SK-N-SH (cell line): Measurements from ENCODE around the gene SKIDA1. TPM values are rescaled to one million over a fixed set of nuclear protein-coding genes. Genes with fewer than 3 reads are reported as not detected.

Source experiments
- CTCF ChIA-PET: fragments of 300-600, 350-600 bp; formaldehyde crosslinking; extraction: SDS; loops from one replicate; lab custom pipeline; 2021; lab: Yijun Ruan, JAX
- POLR2A ChIA-PET: fragments of 350-600 bp; sonication (Branson Sonifier 250); formaldehyde crosslinking; extraction: SDS; loops from one replicate; lab custom pipeline; 2020; ENCODE audit warnings: antibody characterized with exemption, inconsistent platforms; lab: Yijun Ruan, JAX
- DNase-seq: peaks from one replicate; pipeline ENCODE4 v3.0.0; 2012
- H2AFZ ChIP-seq: fragments of 200-600 bp; sonication (generic); 2 replicates; pipeline ENCODE4 v1.8.1; 2016; ENCODE audit warnings: antibody characterized with exemption, mild to moderate bottlenecking, low read depth
- H3F3A ChIP-seq: fragments of 200-600 bp; sonication (generic); replicated peaks from 2 replicates; pipeline ENCODE3; 2016; ENCODE audit warnings: antibody characterized with exemption, mild to moderate bottlenecking; ENCODE audit not compliant: insufficient read depth
- H3K27ac ChIP-seq, 2 experiments: fragments of 200-500 bp in 1 of 2; fragments of 200-600 bp in 1 of 2; sonication (Bioruptor generic) in 1 of 2; sonication (generic), shearing (Covaris generic) in 1 of 2; 2 replicates each; pipeline versions ENCODE4 v1.5.1 to v1.6.1; 2014 to 2016; ENCODE audit warnings: low read depth in 2 of 2, inconsistent platforms in 1 of 2, low read length in 1 of 2, mild to moderate bottlenecking in 1 of 2, mixed read lengths in 1 of 2
- H3K27me3 ChIP-seq: fragments of 200-600 bp; sonication (generic), shearing (Covaris generic); 2 replicates; pipeline ENCODE4 v1.6.1; 2016; ENCODE audit warnings: mixed run types; ENCODE audit not compliant: insufficient read depth
- H3K36me3 ChIP-seq, 2 experiments: fragments of 200-500 bp in 1 of 2; fragments of 200-600 bp in 1 of 2; sonication (Bioruptor generic) in 1 of 2; sonication (generic) in 1 of 2; replicated peaks in 1 of 2; 2 replicates each; pipeline versions ENCODE3 to v1.5.1; 2014 to 2016; ENCODE audit warnings: low read length in 1 of 2, mild to moderate bottlenecking in 1 of 2; ENCODE audit not compliant: insufficient read depth in 2 of 2, control insufficient read depth in 1 of 2
- H3K4me1 ChIP-seq, 2 experiments: fragments of 200-500 bp in 1 of 2; fragments of 200-600 bp in 1 of 2; sonication (Bioruptor generic) in 1 of 2; sonication (generic), shearing (Covaris generic) in 1 of 2; 2 replicates each; pipeline versions ENCODE4 v1.5.1 to v1.6.1; 2014 to 2016; ENCODE audit warnings: low read depth in 1 of 2, low read length in 1 of 2, mixed run types in 1 of 2; ENCODE audit not compliant: insufficient read depth in 2 of 2, control insufficient read depth in 1 of 2
- H3K4me2 ChIP-seq: fragments of 200-600 bp; sonication (generic), shearing (Covaris generic); 2 replicates; pipeline ENCODE4 v1.6.1; 2017; ENCODE audit warnings: mixed run types
- H3K4me3 ChIP-seq, 2 experiments: fragments of 200-500 bp in 1 of 2; fragments of 200-600 bp in 1 of 2; sonication (Bioruptor generic) in 1 of 2; sonication (generic), shearing (Covaris generic) in 1 of 2; 2 replicates each; pipeline versions ENCODE4 v1.5.1 to v1.8.1; 2014 to 2016; ENCODE audit warnings: low read depth in 2 of 2, inconsistent platforms in 1 of 2, low read length in 1 of 2, mild to moderate bottlenecking in 1 of 2, mixed read lengths in 1 of 2, moderate library complexity in 1 of 2
- H3K79me2 ChIP-seq: fragments of 200-600 bp; sonication (generic); 2 replicates; pipeline ENCODE4 v1.8.1; 2017; ENCODE audit warnings: mild to moderate bottlenecking; ENCODE audit not compliant: insufficient read depth
- H3K9ac ChIP-seq: fragments of 200-600 bp; sonication (generic); 2 replicates; pipeline ENCODE4 v1.6.1; 2017; ENCODE audit warnings: mixed run types
- H3K9me2 ChIP-seq: fragments of 200-600 bp; sonication (generic); 2 replicates; pipeline ENCODE4 v1.6.1; 2017; ENCODE audit warnings: mixed run types
- H3K9me3 ChIP-seq: fragments of 200-600 bp; sonication (generic); 2 replicates; pipeline ENCODE4 v1.6.1; 2017; ENCODE audit warnings: mixed run types, mild to moderate bottlenecking, moderate library complexity
- H4K20me1 ChIP-seq: fragments of 200-600 bp; sonication (generic); 2 replicates; pipeline ENCODE4 v1.6.1; 2017; ENCODE audit warnings: mild to moderate bottlenecking, mixed run types; ENCODE audit not compliant: insufficient read depth
- CHD2 ChIP-seq: fragments of 150-350 bp; IDR thresholded peaks from 2 replicates; pipeline ENCODE4 v1.6.1; 2018; ENCODE audit warnings: low read length; ENCODE audit not compliant: partially characterized antibody
- ELF1 ChIP-seq: IDR thresholded peaks from 2 replicates; pipeline ENCODE4 v1.4.0; 2012
- EP300 ChIP-seq, 2 experiments: IDR thresholded peaks; 2 replicates each; pipeline versions ENCODE4 v1.4.0 to v1.6.1; 2012; ENCODE audit warnings: borderline replicate concordance in 1 of 2, low read depth in 1 of 2, low read length in 1 of 2
- EZH2phosphoT487 ChIP-seq: fragments of 200-600 bp; sonication (generic); IDR thresholded peaks from 2 replicates; pipeline ENCODE4 v1.6.1; 2017; ENCODE audit warnings: low read depth, mixed run types, mild to moderate bottlenecking, antibody characterized with exemption, moderate library complexity, borderline replicate concordance
- FOSL2 ChIP-seq: IDR thresholded peaks from 2 replicates; pipeline ENCODE4 v1.4.0; 2012; ENCODE audit warnings: low read depth, mild to moderate bottlenecking, moderate library complexity, borderline replicate concordance
- FOXJ3 ChIP-seq: sonication (generic); formaldehyde crosslinking; IDR thresholded peaks from 2 replicates; pipeline ENCODE4 v1.5.1; 2020; ENCODE audit warnings: mild to moderate bottlenecking, missing genetic modification reagents
- FOXM1 ChIP-seq: IDR thresholded peaks from 2 replicates; pipeline ENCODE4 v1.4.0; 2012; ENCODE audit warnings: low read depth, mild to moderate bottlenecking
- GABPA ChIP-seq: IDR thresholded peaks from 2 replicates; pipeline ENCODE4 v1.4.0; 2012; ENCODE audit warnings: low read depth, mild to moderate bottlenecking
- GATA2 ChIP-seq: sonication (generic); formaldehyde crosslinking; IDR thresholded peaks from 2 replicates; pipeline ENCODE4 v1.5.0; 2020; ENCODE audit warnings: mild to moderate bottlenecking, missing genetic modification reagents
- JUND ChIP-seq: IDR thresholded peaks from 2 replicates; pipeline ENCODE4 v1.4.0; 2012
- MXI1 ChIP-seq: IDR thresholded peaks from 2 replicates; pipeline ENCODE4 v1.6.1; 2012; ENCODE audit warnings: mild to moderate bottlenecking, low read depth, low read length, improper control_type of control experiment
- NFIC ChIP-seq: IDR thresholded peaks from 2 replicates; pipeline ENCODE4 v1.4.0; 2012; ENCODE audit warnings: borderline replicate concordance
- NRF1 ChIP-seq: IDR thresholded peaks from 2 replicates; pipeline ENCODE4 v1.6.1; 2012; ENCODE audit warnings: low read depth, mild to moderate bottlenecking, low read length
- RAD21 ChIP-seq: IDR thresholded peaks from 2 replicates; pipeline ENCODE4 v1.6.1; 2012; ENCODE audit warnings: mild to moderate bottlenecking, low read length
- RCOR1 ChIP-seq: fragments of 150-350 bp; IDR thresholded peaks from 2 replicates; pipeline ENCODE4 v1.6.1; 2017; ENCODE audit warnings: antibody characterized with exemption, low read length
- RFX5 ChIP-seq: IDR thresholded peaks from 2 replicates; pipeline ENCODE4 v1.6.1; 2012; ENCODE audit warnings: mild to moderate bottlenecking, improper control_type of control experiment, low read length
- RXRA ChIP-seq: IDR thresholded peaks from 2 replicates; pipeline ENCODE4 v1.4.0; 2012; ENCODE audit warnings: low read depth, mild to moderate bottlenecking, borderline replicate concordance
- SMC3 ChIP-seq: IDR thresholded peaks from 2 replicates; pipeline ENCODE4 v1.6.1; 2012; ENCODE audit warnings: low read depth, low read length, improper control_type of control experiment
- TAF1 ChIP-seq: IDR thresholded peaks from 2 replicates; pipeline ENCODE4 v1.6.1; 2012; ENCODE audit warnings: low read depth, mild to moderate bottlenecking, low read length, moderate library complexity, borderline replicate concordance
- TCF12 ChIP-seq: IDR thresholded peaks from 2 replicates; pipeline ENCODE4 v1.4.0; 2012
- TEAD4 ChIP-seq: IDR thresholded peaks from 2 replicates; pipeline ENCODE4 v1.4.0; 2012; ENCODE audit warnings: mild to moderate bottlenecking, borderline replicate concordance; ENCODE audit not compliant: insufficient read depth
- YY1 ChIP-seq: IDR thresholded peaks from 2 replicates; pipeline ENCODE4 v1.4.0; 2012; ENCODE audit warnings: low read depth, mild to moderate bottlenecking
- WGBS: methylation state at CpG from one replicate; pipeline ENCODE4 v1.1.6; 2017; ENCODE audit warnings: low lambda C conversion rate; 5-methylcytosine and 5-hydroxymethylcytosine counted together
- polyA plus RNA-seq, 3 experiments: library from polyadenylated mRNA; depleted of rRNA; stranded (reverse); fragments of >200 nt; gene quantifications; 2 replicates each; pipeline ENCODE4 v1.2.3, GENCODE V29; 2012
- TF ChIP-seq, protein P1 (sequence below): IDR thresholded peaks from 2 replicates; pipeline ENCODE4 v1.4.0; 2012; ENCODE audit warnings: low read depth
- TF ChIP-seq, protein P2 (sequence below): IDR thresholded peaks from 2 replicates; pipeline ENCODE4; 2012
- TF ChIP-seq, protein P3 (sequence below): fragments of 150-350 bp; IDR thresholded peaks from 2 replicates; pipeline ENCODE4 v1.6.1; 2017; ENCODE audit warnings: antibody characterized with exemption, low read length, low read depth, borderline replicate concordance
- TF ChIP-seq, protein P4 (sequence below): IDR thresholded peaks from 2 replicates; pipeline ENCODE4 v1.4.0; 2012; ENCODE audit warnings: low read depth, borderline replicate concordance
- TF ChIP-seq, protein P5 (sequence below): fragments of 150-350 bp; IDR thresholded peaks from 2 replicates; pipeline ENCODE4 v1.6.1; 2016; ENCODE audit warnings: mild to moderate bottlenecking, low read depth, low read length
- TF ChIP-seq, protein P6 (sequence below): IDR thresholded peaks from 2 replicates; pipeline ENCODE4 v1.4.0; 2012; ENCODE audit warnings: low read depth, borderline replicate concordance

Gene SKIDA1
- polyA plus RNA-seq, 1 of the 3 experiments (the other 2 are of a cell fraction) = 0.38 TPM

DNA sequence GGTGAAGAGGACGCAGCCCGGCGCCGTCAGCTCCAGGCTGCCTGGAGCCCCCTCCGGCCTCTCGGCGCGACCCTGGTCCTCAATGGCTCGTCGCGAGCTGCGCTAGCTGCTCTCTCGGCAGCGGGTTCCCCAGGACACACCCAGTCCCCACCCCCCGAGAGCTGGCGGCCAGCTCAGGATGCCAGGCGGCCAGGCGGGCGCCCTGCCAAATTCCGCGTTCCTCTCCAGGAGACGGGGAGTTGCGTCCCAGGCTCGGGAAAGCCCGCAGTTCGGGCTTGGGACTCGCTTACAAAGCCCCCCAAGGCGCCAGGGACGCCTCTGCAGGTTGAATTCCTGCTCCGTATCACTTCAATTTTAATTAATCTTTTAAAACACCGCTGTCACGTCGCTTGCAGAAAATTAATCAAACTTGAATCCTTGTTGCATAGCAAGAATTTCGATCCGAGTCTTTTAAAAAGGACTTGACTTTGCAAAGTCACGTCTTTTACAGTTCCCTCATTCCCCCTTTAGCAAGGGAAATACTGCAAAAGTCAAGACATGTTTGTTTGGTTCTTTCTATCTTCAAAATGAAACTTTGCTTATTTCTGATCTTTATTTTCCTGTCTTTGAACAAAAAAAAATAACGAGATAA, 28.2 kb downstream of the SKIDA1 start:
- H3K9me3 ChIP-seq = no peaks in the 10 kb centered on the region
- peak overlapping the region; percentile 96 for H3K4me2 ChIP-seq
- 6% methylated on average over 17 of the region's 37 CpGs for WGBS
- peaks cover 14% of the 10 kb centered on the region for H3F3A ChIP-seq
- H3K27me3 ChIP-seq = no peaks in the 10 kb centered on the region
- peak overlapping the region; percentile 75; the same call in 1 of the 2 replicates for H2AFZ ChIP-seq
- H3K9ac ChIP-seq = peak overlapping the region; percentile 86
- no peaks in the 10 kb centered on the region for H4K20me1 ChIP-seq
- POLR2A ChIA-PET = interaction anchor here (0.6 to 3.4 kb wide), 11 partner anchors 8 to 506 kb away, joined by 3 to 26 read pairs (median 5); partner anchors contain the start of genes DNAJC1, MLLT10 and SKIDA1
- no peaks in the 10 kb centered on the region for H3K9me2 ChIP-seq
- DNase-seq = peak; percentile 98
- H3K27ac ChIP-seq = peak overlapping the region; percentile 62 to 91
- CTCF ChIA-PET = interaction anchor here (0.6 to 4.1 kb wide), 29 partner anchors 10 to 1423 kb away, joined by 3 to 101 read pairs (median 7); partner anchors contain the start of genes MLLT10 and SKIDA1
- 0 out of 2 replicates have a peak, but pooled peaks cover 3% of the 10 kb centered on the region for H3K79me2 ChIP-seq
- H3K4me3 ChIP-seq = peak overlapping the region; percentile 92
- H3K4me1 ChIP-seq = peaks cover 0 to 7% of the 10 kb centered on the region in 2 experiments; a peak in 2 of 4 replicates
- no peaks in the 10 kb centered on the region for H3K36me3 ChIP-seq
- TF ChIP-seq YY1 (no peak), RXRA (no peak), RFX5 (no peak), GABPA (no peak; the same call in 1 of the 2 replicates), SMC3 (no peak), NFIC (peak; percentile 98), GATA2 (CRISPR knock-in tag) (no peak), RCOR1 (peak; percentile 60), EZH2phosphoT487 (no peak), MXI1 (peak; percentile 69), FOXJ3 (CRISPR knock-in tag) (peak; percentile 22; the same call in 1 of the 2 replicates), TAF1 (peak; percentile 61; the same call in 1 of the 2 replicates), JUND (no peak), TCF12 (peak; percentile 61), TEAD4 (peak; percentile 67), RAD21 (peak; percentile 11; the same call in 1 of the 2 replicates), ELF1 (peak; percentile 91), EP300 (IDR thresholded peaks at IDR 0.05; ENCODE audit: borderline replicate concordance in 1 of 2, low read depth in 1 of 2, low read length in 1 of 2) (peak in 1 of 2 experiments; percentile 49; a peak in 1 of 4 replicates), FOXM1 (no peak), FOSL2 (peak; percentile 28; the same call in 1 of the 2 replicates), CHD2 (peak; percentile 37), NRF1 (no peak)
- TF ChIP-seq, protein P1, sequence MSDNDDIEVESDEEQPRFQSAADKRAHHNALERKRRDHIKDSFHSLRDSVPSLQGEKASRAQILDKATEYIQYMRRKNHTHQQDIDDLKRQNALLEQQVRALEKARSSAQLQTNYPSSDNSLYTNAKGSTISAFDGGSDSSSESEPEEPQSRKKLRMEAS = peak; percentile 63; the same call in 1 of the 2 replicates
- TF ChIP-seq, protein P2, sequence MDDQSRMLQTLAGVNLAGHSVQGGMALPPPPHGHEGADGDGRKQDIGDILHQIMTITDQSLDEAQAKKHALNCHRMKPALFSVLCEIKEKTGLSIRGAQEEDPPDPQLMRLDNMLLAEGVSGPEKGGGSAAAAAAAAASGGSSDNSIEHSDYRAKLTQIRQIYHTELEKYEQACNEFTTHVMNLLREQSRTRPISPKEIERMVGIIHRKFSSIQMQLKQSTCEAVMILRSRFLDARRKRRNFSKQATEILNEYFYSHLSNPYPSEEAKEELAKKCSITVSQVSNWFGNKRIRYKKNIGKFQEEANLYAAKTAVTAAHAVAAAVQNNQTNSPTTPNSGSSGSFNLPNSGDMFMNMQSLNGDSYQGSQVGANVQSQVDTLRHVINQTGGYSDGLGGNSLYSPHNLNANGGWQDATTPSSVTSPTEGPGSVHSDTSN = peak; percentile 27; the same call in 1 of the 2 replicates
- TF ChIP-seq, protein P3, sequence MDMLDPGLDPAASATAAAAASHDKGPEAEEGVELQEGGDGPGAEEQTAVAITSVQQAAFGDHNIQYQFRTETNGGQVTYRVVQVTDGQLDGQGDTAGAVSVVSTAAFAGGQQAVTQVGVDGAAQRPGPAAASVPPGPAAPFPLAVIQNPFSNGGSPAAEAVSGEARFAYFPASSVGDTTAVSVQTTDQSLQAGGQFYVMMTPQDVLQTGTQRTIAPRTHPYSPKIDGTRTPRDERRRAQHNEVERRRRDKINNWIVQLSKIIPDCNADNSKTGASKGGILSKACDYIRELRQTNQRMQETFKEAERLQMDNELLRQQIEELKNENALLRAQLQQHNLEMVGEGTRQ = no peak
- TF ChIP-seq, protein P4, sequence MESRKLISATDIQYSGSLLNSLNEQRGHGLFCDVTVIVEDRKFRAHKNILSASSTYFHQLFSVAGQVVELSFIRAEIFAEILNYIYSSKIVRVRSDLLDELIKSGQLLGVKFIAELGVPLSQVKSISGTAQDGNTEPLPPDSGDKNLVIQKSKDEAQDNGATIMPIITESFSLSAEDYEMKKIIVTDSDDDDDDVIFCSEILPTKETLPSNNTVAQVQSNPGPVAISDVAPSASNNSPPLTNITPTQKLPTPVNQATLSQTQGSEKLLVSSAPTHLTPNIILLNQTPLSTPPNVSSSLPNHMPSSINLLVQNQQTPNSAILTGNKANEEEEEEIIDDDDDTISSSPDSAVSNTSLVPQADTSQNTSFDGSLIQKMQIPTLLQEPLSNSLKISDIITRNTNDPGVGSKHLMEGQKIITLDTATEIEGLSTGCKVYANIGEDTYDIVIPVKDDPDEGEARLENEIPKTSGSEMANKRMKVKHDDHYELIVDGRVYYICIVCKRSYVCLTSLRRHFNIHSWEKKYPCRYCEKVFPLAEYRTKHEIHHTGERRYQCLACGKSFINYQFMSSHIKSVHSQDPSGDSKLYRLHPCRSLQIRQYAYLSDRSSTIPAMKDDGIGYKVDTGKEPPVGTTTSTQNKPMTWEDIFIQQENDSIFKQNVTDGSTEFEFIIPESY = peak; percentile 25; the same call in 1 of the 2 replicates
- TF ChIP-seq, protein P5, sequence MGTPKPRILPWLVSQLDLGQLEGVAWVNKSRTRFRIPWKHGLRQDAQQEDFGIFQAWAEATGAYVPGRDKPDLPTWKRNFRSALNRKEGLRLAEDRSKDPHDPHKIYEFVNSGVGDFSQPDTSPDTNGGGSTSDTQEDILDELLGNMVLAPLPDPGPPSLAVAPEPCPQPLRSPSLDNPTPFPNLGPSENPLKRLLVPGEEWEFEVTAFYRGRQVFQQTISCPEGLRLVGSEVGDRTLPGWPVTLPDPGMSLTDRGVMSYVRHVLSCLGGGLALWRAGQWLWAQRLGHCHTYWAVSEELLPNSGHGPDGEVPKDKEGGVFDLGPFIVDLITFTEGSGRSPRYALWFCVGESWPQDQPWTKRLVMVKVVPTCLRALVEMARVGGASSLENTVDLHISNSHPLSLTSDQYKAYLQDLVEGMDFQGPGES = no peak
- TF ChIP-seq, protein P6, sequence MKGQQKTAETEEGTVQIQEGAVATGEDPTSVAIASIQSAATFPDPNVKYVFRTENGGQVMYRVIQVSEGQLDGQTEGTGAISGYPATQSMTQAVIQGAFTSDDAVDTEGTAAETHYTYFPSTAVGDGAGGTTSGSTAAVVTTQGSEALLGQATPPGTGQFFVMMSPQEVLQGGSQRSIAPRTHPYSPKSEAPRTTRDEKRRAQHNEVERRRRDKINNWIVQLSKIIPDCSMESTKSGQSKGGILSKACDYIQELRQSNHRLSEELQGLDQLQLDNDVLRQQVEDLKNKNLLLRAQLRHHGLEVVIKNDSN = no peak
